B cell (primary cell): ENCODE measurements around the gene CEL. TPM values are rescaled to one million over a fixed set of nuclear protein-coding genes. Genes with fewer than 3 reads are reported as not detected.

Experiments used
- ATAC-seq: fragments of 200-7000 bp; cut with Tn5 transposase; one replicate; pipeline ENCODE4 v1.10.0; 2021; ENCODE audit warnings: low read depth, mild to moderate bottlenecking, moderate number of reproducible peaks, moderate library complexity
- CTCF ChIA-PET: fragments of 350-600 bp; sonication (Branson Sonifier 250); formaldehyde crosslinking; loops from one replicate; lab custom pipeline; 2021; ENCODE audit warnings: antibody characterized with exemption, inconsistent platforms; lab: Charles Lee
- POLR2A ChIA-PET: fragments of 350-600 bp; sonication (Branson Sonifier 250); formaldehyde crosslinking; loops from one replicate; lab custom pipeline; 2021; ENCODE audit warnings: antibody characterized with exemption; lab: Charles Lee
- DNase-seq: peaks from one replicate; pipeline ENCODE4 v3.0.0; 2013
- H2AFZ ChIP-seq: 2 replicates; pipeline ENCODE4 v1.6.1; 2012; ENCODE audit warnings: mild to moderate bottlenecking, low read depth, low read length; ENCODE audit not compliant: insufficient read depth, poor library complexity, severe bottlenecking
- H3K27ac ChIP-seq, 2 donors: 1 replicate in 1 of 2; 2 replicates in 1 of 2; pipeline ENCODE4 v1.5.1; 2012 to 2013; ENCODE audit warnings: low read length in 2 of 2, mild to moderate bottlenecking in 2 of 2, moderate library complexity in 1 of 2
- H3K27me3 ChIP-seq, 4 experiments: fragments of 200-600 bp in 1 of 4; sonication (generic) in 1 of 4; replicated peaks in 1 of 4; 1 replicate in 2 of 4; 2 replicates in 2 of 4; pipeline versions ENCODE4 v1.6.1 to v1.7.0; 2013 to 2016; ENCODE audit warnings: low read length in 3 of 4, mild to moderate bottlenecking in 2 of 4, mixed read lengths in 1 of 4, moderate library complexity in 1 of 4; ENCODE audit not compliant: insufficient read depth in 4 of 4, control insufficient read depth in 3 of 4; ENCODE audit errors: control extremely low read depth in 1 of 4
- H3K36me3 ChIP-seq, 2 experiments: replicated peaks in 1 of 2; 1 replicate in 1 of 2; 2 replicates in 1 of 2; pipeline versions ENCODE4 v1.6.1 to v1.7.1; 2013; ENCODE audit warnings: low read length in 1 of 2; ENCODE audit not compliant: insufficient read depth in 2 of 2, control insufficient read depth in 1 of 2; ENCODE audit errors: control extremely low read depth in 1 of 2, extremely low read depth in 1 of 2
- H3K4me1 ChIP-seq, 2 donors: fragments of 200-600 bp in 1 of 2; sonication (generic) in 1 of 2; 1 replicate in 1 of 2; 2 replicates in 1 of 2; pipeline versions ENCODE4 v1.5.1 to v1.6.1; 2013 to 2017; ENCODE audit warnings: low read length in 2 of 2; ENCODE audit not compliant: control insufficient read depth in 2 of 2, insufficient read depth in 2 of 2
- H3K4me2 ChIP-seq: replicated peaks from 2 replicates; pipeline ENCODE3; 2012; ENCODE audit warnings: mild to moderate bottlenecking, low read depth, low read length; ENCODE audit not compliant: poor library complexity, severe bottlenecking
- H3K4me3 ChIP-seq, 5 experiments: fragments of 200-600 bp in 1 of 5; sonication (generic) in 1 of 5; 1 replicate in 3 of 5; 2 replicates in 2 of 5; pipeline versions ENCODE4 v1.5.1 to v1.7.0; 2011 to 2016; ENCODE audit warnings: low read length in 4 of 5, mild to moderate bottlenecking in 4 of 5, low read depth in 2 of 5, control low read depth in 1 of 5, moderate library complexity in 1 of 5; ENCODE audit not compliant: insufficient read depth in 1 of 5; ENCODE audit errors: control extremely low read depth in 1 of 5, extremely low read depth in 1 of 5
- H3K79me2 ChIP-seq: fragments of 200-600 bp; sonication (generic); one replicate; pipeline ENCODE4 v1.6.0; 2016; ENCODE audit warnings: low read length; ENCODE audit not compliant: control insufficient read depth, insufficient read depth
- H3K9ac ChIP-seq: fragments of 200-600 bp; sonication (generic); 2 replicates; pipeline ENCODE4 v1.6.1; 2017; ENCODE audit warnings: mild to moderate bottlenecking, low read length, moderate library complexity
- H3K9me3 ChIP-seq, 3 donors: one replicate each; pipeline versions ENCODE4 v1.6.1 to v1.7.1; 2013; ENCODE audit warnings: low read length in 2 of 3; ENCODE audit not compliant: control insufficient read depth in 2 of 3, insufficient read depth in 1 of 3; ENCODE audit errors: control extremely low read depth in 1 of 3
- H4K20me1 ChIP-seq: 2 replicates; pipeline ENCODE4 v1.6.0; 2012; ENCODE audit warnings: mild to moderate bottlenecking, low read length; ENCODE audit not compliant: insufficient read depth, control insufficient read depth, poor library complexity, severe bottlenecking
- H3K27ac Mint-ChIP-seq: one replicate; pipeline ENCODE4 v1.8.0; 2021; ENCODE audit warnings: mixed read lengths
- H3K27me3 Mint-ChIP-seq: one replicate; pipeline ENCODE4 v1.8.0; 2021; ENCODE audit warnings: mixed read lengths
- H3K4me1 Mint-ChIP-seq: one replicate; pipeline ENCODE4 v1.8.0; 2021; ENCODE audit warnings: mixed read lengths
- H3K4me3 Mint-ChIP-seq: one replicate; pipeline ENCODE4 v1.8.0; 2021; ENCODE audit warnings: mixed read lengths
- H3K9me3 Mint-ChIP-seq: one replicate; pipeline ENCODE4 v1.8.0; 2022; ENCODE audit warnings: mixed read lengths; ENCODE audit not compliant: insufficient read depth
- CTCF ChIP-seq: fragments of 200-600 bp; IDR thresholded peaks from one replicate; pipeline ENCODE4 v1.8.0; 2022; ENCODE audit warnings: antibody characterized with exemption, mild to moderate bottlenecking
- EZH2 ChIP-seq: IDR thresholded peaks from 2 replicates; pipeline ENCODE4 v1.6.1; 2012; ENCODE audit warnings: borderline replicate concordance, low read depth, mild to moderate bottlenecking, moderate library complexity, low read length; ENCODE audit not compliant: insufficient read depth, poor library complexity, severe bottlenecking
- WGBS: methylation state at CpG from one replicate; pipeline ENCODE4 v1.1.5; 2013; ENCODE audit warnings: missing lambda C conversion rate; ENCODE audit not compliant: insufficient coverage; 5-methylcytosine and 5-hydroxymethylcytosine counted together
- intact Hi-C: fragments of 100-400 bp; cut with micrococcal nuclease; formaldehyde crosslinking; loops from one replicate; pipeline ENCODE4 v1.10.0; 2022
- polyA plus RNA-seq: library from polyadenylated mRNA; depleted of rRNA; stranded (reverse); fragments of >200 nt; gene quantifications from 2 replicates; pipeline ENCODE4 v1.2.3, GENCODE V29; 2012
- total RNA-seq, 2 donors: library from RNA; stranded (reverse); fragments of 120-200 nt in 1 of 2; gene quantifications; 1 replicate in 1 of 2; 2 replicates in 1 of 2; pipeline versions ENCODE4 v1.2.3 to v1.2.4, GENCODE V29; 2013 to 2022

CEL gene
- total and polyA plus RNA-seq, 2 donors (not counting 1 experiment from before 2014, with no cell fraction given) = 0.51 to 0.57 TPM

GRCh38 chr9:133055788-133056420 is 5.9 kb upstream of the CEL start:
- no peak overlapping the region for H3K4me2 ChIP-seq
- no peak overlapping the region for H3K4me3 ChIP-seq
- Mint-ChIP-seq H3K9me3 (no peaks in the 10 kb centered on the region), H3K27me3 (no peaks in the 10 kb centered on the region), H3K4me3 (no peak overlapping the region), H3K4me1 (peaks cover 19% of the 10 kb centered on the region), H3K27ac (no peak overlapping the region)
- H3K36me3 ChIP-seq = peaks cover 0 to 51% of the 10 kb centered on the region in 2 experiments
- no peak overlapping the region for H3K9ac ChIP-seq
- intact Hi-C loops = no loop called here
- CTCF ChIA-PET = no interaction called here
- H3K79me2 ChIP-seq = no peaks in the 10 kb centered on the region
- WGBS = 95% methylated on average over 17 of the region's 17 CpGs
- TF ChIP-seq CTCF (no peak), EZH2 (no peak)
- POLR2A ChIA-PET = no interaction called here
- ATAC-seq (no peak), DNase-seq (no peak)
- no peaks in the 10 kb centered on the region for H3K27me3 ChIP-seq
- H3K4me1 ChIP-seq = peaks cover 9 to 28% of the 10 kb centered on the region in 2 donors
- no peaks in the 10 kb centered on the region for H4K20me1 ChIP-seq
- no peak overlapping the region for H2AFZ ChIP-seq
- no peaks in the 10 kb centered on the region for H3K9me3 ChIP-seq
- H3K27ac ChIP-seq = no peak overlapping the region

- H3K79me2 ChIP-seq = no peaks in the 10 kb centered on the region
- no peak overlapping the region for H3K9ac ChIP-seq
- no peaks in the 10 kb centered on the region for H4K20me1 ChIP-seq
- H3K27ac Mint-ChIP-seq = no peak overlapping the region
- H3K4me3 ChIP-seq = no peak overlapping the region
- CTCF ChIA-PET = no interaction called here
- intact Hi-C loops = no loop called here
- H3K27ac ChIP-seq = no peak overlapping the region
- H3K4me1 Mint-ChIP-seq = peaks cover 19% of the 10 kb centered on the region
- H3K9me3 Mint-ChIP-seq = no peaks in the 10 kb centered on the region
- no peaks in the 10 kb centered on the region for H3K9me3 ChIP-seq
- H3K4me3 Mint-ChIP-seq = no peak overlapping the region
- H3K36me3 ChIP-seq = peaks cover 0 to 45% of the 10 kb centered on the region in 2 experiments
- H3K27me3 ChIP-seq = no peaks in the 10 kb centered on the region
- TF ChIP-seq CTCF (no peak), EZH2 (no peak)
- ATAC-seq (no peak), DNase-seq (no peak)
- no peak overlapping the region for H2AFZ ChIP-seq
- H3K27me3 Mint-ChIP-seq = no peaks in the 10 kb centered on the region
- POLR2A ChIA-PET = no interaction called here
- peaks cover 9 to 28% of the 10 kb centered on the region in 2 donors for H3K4me1 ChIP-seq
- H3K4me2 ChIP-seq = no peak overlapping the region
- 55% methylated on average over 10 of the region's 13 CpGs for WGBS
Measured at GRCh38 chr9:133056533-133056932, 5.2 kb upstream of the CEL start.
